H1 (cell line): Measurements from ENCODE around the gene VSTM2B. TPM values are rescaled to one million over a fixed set of nuclear protein-coding genes. Genes with fewer than 3 reads are reported as not detected.

Experiments
- CTCF ChIA-PET: fragments of 300-600 bp; sonication (Branson Sonifier 250); formaldehyde crosslinking; loops from one replicate; lab custom pipeline; 2021; ENCODE audit not compliant: partially characterized antibody; lab: Charles Lee
- POLR2A ChIA-PET: fragments of 300-600 bp; sonication (Branson Sonifier 250); formaldehyde crosslinking; loops from one replicate; lab custom pipeline; 2021; ENCODE audit warnings: inconsistent platforms; ENCODE audit not compliant: partially characterized antibody; lab: Charles Lee
- DNase-seq, 2 experiments: peaks; one replicate each; pipeline versions ENCODE4 v3.0.0 to v3.0.0-alpha.2; 2010 to 2022; ENCODE audit warnings: low spot score in 2 of 2, low read depth in 1 of 2, mixed read lengths in 1 of 2
- FAIRE-seq: peaks from 2 replicates; lab custom pipeline; 2011; peaks lifted over from hg19 to GRCh38; lab: Jason Lieb, UNC
- H2AFZ ChIP-seq: 2 replicates; pipeline ENCODE4 v1.8.1; 2012; ENCODE audit warnings: low read length, inconsistent platforms
- H2AK5ac ChIP-seq: 2 replicates; pipeline ENCODE4 v1.6.1; 2013; ENCODE audit warnings: low read depth, low read length
- H2BK120ac ChIP-seq: replicated peaks from 2 replicates; pipeline ENCODE3; 2013; ENCODE audit warnings: low read depth, low read length, inconsistent platforms
- H2BK12ac ChIP-seq: 2 replicates; pipeline ENCODE4 v1.6.1; 2013; ENCODE audit warnings: low read depth, low read length
- H2BK15ac ChIP-seq: 2 replicates; pipeline ENCODE4 v1.6.1; 2013; ENCODE audit warnings: low read length
- H2BK20ac ChIP-seq: 2 replicates; pipeline ENCODE4 v1.6.1; 2013; ENCODE audit warnings: low read length
- H2BK5ac ChIP-seq: 2 replicates; pipeline ENCODE4 v1.6.1; 2013; ENCODE audit warnings: low read depth, low read length
- H3K14ac ChIP-seq: 2 replicates; pipeline ENCODE4 v1.6.1; 2013; ENCODE audit warnings: inconsistent platforms; ENCODE audit not compliant: insufficient read length
- H3K18ac ChIP-seq: 2 replicates; pipeline ENCODE4 v1.6.1; 2013; ENCODE audit warnings: low read length; ENCODE audit errors: extremely low read depth
- H3K23ac ChIP-seq: 2 replicates; pipeline ENCODE4 v1.6.1; 2013; ENCODE audit warnings: inconsistent platforms; ENCODE audit not compliant: insufficient read length
- H3K23me2 ChIP-seq: 2 replicates; pipeline ENCODE4 v1.6.1; 2013; ENCODE audit warnings: low read depth, low read length
- H3K27ac ChIP-seq: 2 replicates; pipeline ENCODE4 v1.6.1; 2011; ENCODE audit warnings: low read depth, low read length, inconsistent platforms
- H3K27me3 ChIP-seq, 4 experiments: replicated peaks in 1 of 4; 1 replicate in 1 of 4; 2 replicates in 3 of 4; pipeline versions ENCODE4 v1.6.1 to v1.8.1; 2011 to 2013; ENCODE audit warnings: low read length in 3 of 4, mild to moderate bottlenecking in 3 of 4, inconsistent platforms in 2 of 4, mixed read lengths in 2 of 4, moderate library complexity in 1 of 4; ENCODE audit not compliant: control insufficient read depth in 3 of 4, insufficient read depth in 3 of 4; ENCODE audit errors: extremely low read depth in 1 of 4
- H3K36me3 ChIP-seq, 4 experiments: 2 replicates each; pipeline versions ENCODE4 v1.6.1 to v1.8.1; 2011 to 2013; ENCODE audit warnings: mild to moderate bottlenecking in 4 of 4, low read length in 3 of 4, moderate library complexity in 2 of 4, control low read depth in 1 of 4, inconsistent platforms in 1 of 4; ENCODE audit not compliant: insufficient read depth in 4 of 4, control insufficient read depth in 2 of 4
- H3K4ac ChIP-seq: replicated peaks from 2 replicates; pipeline ENCODE3; 2013; ENCODE audit warnings: low read length, low read depth, mixed read lengths, inconsistent platforms; ENCODE audit not compliant: insufficient read length
- H3K4me1 ChIP-seq, 4 experiments: replicated peaks in 1 of 4; 1 replicate in 1 of 4; 2 replicates in 3 of 4; pipeline versions ENCODE4 v1.6.1 to v1.8.1; 2011 to 2013; ENCODE audit warnings: low read length in 3 of 4, inconsistent platforms in 2 of 4, mixed read lengths in 1 of 4; ENCODE audit not compliant: insufficient read depth in 4 of 4, control insufficient read depth in 3 of 4
- H3K4me2 ChIP-seq, 2 experiments: 2 replicates each; pipeline versions ENCODE4 v1.6.1 to v1.8.1; 2011 to 2013; ENCODE audit warnings: low read depth in 2 of 2, low read length in 2 of 2, control low read depth in 1 of 2, inconsistent platforms in 1 of 2, mild to moderate bottlenecking in 1 of 2; ENCODE audit not compliant: insufficient read depth in 1 of 2
- H3K4me3 ChIP-seq, 4 experiments: fragments of 200-600, 300-600 bp in 1 of 4; sonication (generic), shearing (Covaris generic), sonication (Bioruptor Twin) in 1 of 4; 2 replicates each; pipeline versions ENCODE4 v1.5.1 to v1.8.1; 2011 to 2016; ENCODE audit warnings: low read length in 4 of 4, low read depth in 3 of 4, control low read depth in 2 of 4, inconsistent platforms in 2 of 4, mild to moderate bottlenecking in 2 of 4, mixed read lengths in 1 of 4, moderate library complexity in 1 of 4; ENCODE audit not compliant: insufficient read depth in 2 of 4; ENCODE audit errors: extremely low read depth in 1 of 4
- H3K56ac ChIP-seq: replicated peaks from 2 replicates; pipeline ENCODE3; 2013; ENCODE audit warnings: low read depth, mild to moderate bottlenecking, mixed read lengths, low read length, inconsistent platforms; ENCODE audit not compliant: insufficient read length
- H3K79me1 ChIP-seq: 2 replicates; pipeline ENCODE4 v1.6.1; 2013; ENCODE audit warnings: low read depth, low read length, control low read depth
- H3K79me2 ChIP-seq, 2 experiments: 2 replicates each; pipeline versions ENCODE4 v1.6.1 to v1.8.1; 2012 to 2013; ENCODE audit warnings: low read length in 2 of 2, mild to moderate bottlenecking in 2 of 2, inconsistent platforms in 1 of 2; ENCODE audit not compliant: insufficient read depth in 2 of 2, control insufficient read depth in 1 of 2
- H3K9ac ChIP-seq, 4 experiments: replicated peaks in 1 of 4; 1 replicate in 1 of 4; 2 replicates in 3 of 4; pipeline versions ENCODE4 v1.6.1 to v1.8.1; 2011 to 2013; ENCODE audit warnings: low read depth in 3 of 4, low read length in 3 of 4, control low read depth in 2 of 4, mild to moderate bottlenecking in 2 of 4, moderate library complexity in 2 of 4, inconsistent platforms in 1 of 4; ENCODE audit errors: extremely low read depth in 1 of 4
- H3K9me3 ChIP-seq, 2 experiments: 2 replicates each; pipeline versions ENCODE4 v1.6.1 to v1.8.1; 2012 to 2013; ENCODE audit warnings: mild to moderate bottlenecking in 2 of 2, moderate library complexity in 2 of 2, control low read depth in 1 of 2, inconsistent platforms in 1 of 2, low read depth in 1 of 2, low read length in 1 of 2, mixed read lengths in 1 of 2; ENCODE audit not compliant: insufficient read depth in 2 of 2
- H4K20me1 ChIP-seq, 2 experiments: replicated peaks in 1 of 2; 2 replicates each; pipeline versions ENCODE3 to v1.8.1; 2011 to 2013; ENCODE audit warnings: inconsistent platforms in 2 of 2, low read length in 2 of 2, mild to moderate bottlenecking in 1 of 2; ENCODE audit not compliant: insufficient read depth in 2 of 2, control insufficient read depth in 1 of 2
- H4K5ac ChIP-seq: 2 replicates; pipeline ENCODE4 v1.6.1; 2013; ENCODE audit warnings: low read length, low read depth, mixed read lengths, inconsistent platforms; ENCODE audit not compliant: insufficient read length
- H4K8ac ChIP-seq: 2 replicates; pipeline ENCODE4 v1.8.0; 2013; ENCODE audit warnings: mild to moderate bottlenecking, moderate library complexity, low read length, inconsistent platforms; ENCODE audit not compliant: insufficient read depth; ENCODE audit errors: extremely low read depth
- H4K91ac ChIP-seq: replicated peaks from 2 replicates; pipeline ENCODE3; 2013; ENCODE audit warnings: low read length, mixed read lengths, inconsistent platforms; ENCODE audit not compliant: insufficient read length
- CEBPB ChIP-seq: IDR thresholded peaks from 2 replicates; pipeline ENCODE4 v1.6.1; 2012; ENCODE audit warnings: low read depth, low read length
- CTBP2 ChIP-seq: IDR thresholded peaks from 2 replicates; pipeline ENCODE4 v1.7.0; 2011; ENCODE audit warnings: borderline replicate concordance, mild to moderate bottlenecking, moderate library complexity, mixed read lengths, low read length; ENCODE audit not compliant: insufficient read depth, insufficient read length
- KDM4A ChIP-seq: IDR thresholded peaks from one replicate; pipeline ENCODE4 v1.7.1; 2012; ENCODE audit warnings: low read depth, mild to moderate bottlenecking, moderate library complexity, low read length, inconsistent platforms; ENCODE audit not compliant: severe bottlenecking
- NRF1 ChIP-seq: IDR thresholded peaks from 2 replicates; pipeline ENCODE4 v1.6.1; 2011; ENCODE audit warnings: mild to moderate bottlenecking, low read depth, low read length, improper control_type of control experiment
- PHF8 ChIP-seq: fragments of 200-600 bp; sonication (generic); conservative IDR thresholded peaks from 2 replicates; pipeline ENCODE4 v1.7.1; 2012; ENCODE audit warnings: low read depth, mild to moderate bottlenecking, inconsistent platforms, low read length, moderate library complexity
- RBBP5 ChIP-seq: IDR thresholded peaks from 2 replicates; pipeline ENCODE4 v1.7.1; 2012; ENCODE audit warnings: low read depth, mild to moderate bottlenecking, inconsistent platforms, low read length, moderate library complexity, borderline replicate concordance
- SP1 ChIP-seq: IDR thresholded peaks from 2 replicates; pipeline ENCODE4 v1.6.1; 2011; ENCODE audit warnings: low read depth, low read length
- SP2 ChIP-seq: IDR thresholded peaks from 2 replicates; pipeline ENCODE4 v1.6.1; 2012; ENCODE audit warnings: mild to moderate bottlenecking, low read length, inconsistent platforms
- TEAD4 ChIP-seq: IDR thresholded peaks from 2 replicates; pipeline ENCODE4 v1.6.1; 2012; ENCODE audit warnings: low read depth, low read length, inconsistent platforms, mixed read lengths
- WGBS, 2 experiments: shearing (Covaris generic) in 1 of 2; methylation state at CpG; one replicate each; pipeline versions ENCODE4 v1.1.6 to v1.1.7; 2013 to 2015; ENCODE audit warnings: low lambda C conversion rate in 2 of 2, mixed read lengths in 2 of 2, inconsistent platforms in 1 of 2, low coverage in 1 of 2, missing lambda C conversion rate in 1 of 2; ENCODE audit not compliant: insufficient replicate concordance in 2 of 2, insufficient coverage in 1 of 2, insufficient read length in 1 of 2; ENCODE audit errors: extremely low coverage in 1 of 2, missing lambda C conversion rate in 1 of 2; 5-methylcytosine and 5-hydroxymethylcytosine counted together
- polyA plus RNA-seq, 7 experiments: library from polyadenylated mRNA; depleted of rRNA in 3 of 7; stranded (reverse) in 5 of 7; unstranded in 2 of 7; fragments of >200 nt in 5 of 7; fragments of 200-250 nt in 2 of 7; gene quantifications; 1 replicate in 5 of 7; 2 replicates in 1 of 7; 4 replicates in 1 of 7; pipeline versions ENCODE4 v1.2.1 to v1.2.3, GENCODE V29; 2011 to 2013; ENCODE audit warnings: missing spikeins in 2 of 7, mixed read lengths in 2 of 7
- total RNA-seq: library from RNA; stranded (reverse); fragmentation: NEBNext Ultra II Directional; extraction: Animal tissue kit (Norgen Biotek cat#: 25700); gene quantifications from 2 replicates; pipeline ENCODE4 v1.2.1, GENCODE V29; 2021
- TF ChIP-seq, protein P1 (sequence below): IDR thresholded peaks from 2 replicates; pipeline ENCODE4 v1.6.1; 2012; ENCODE audit warnings: inconsistent platforms

The VSTM2B gene
- total and polyA plus RNA-seq, 2 of the 8 experiments (the other 6 are each of a cell fraction or from before 2014, with no cell fraction given) = 0.82 to 1.5 TPM

DNA sequence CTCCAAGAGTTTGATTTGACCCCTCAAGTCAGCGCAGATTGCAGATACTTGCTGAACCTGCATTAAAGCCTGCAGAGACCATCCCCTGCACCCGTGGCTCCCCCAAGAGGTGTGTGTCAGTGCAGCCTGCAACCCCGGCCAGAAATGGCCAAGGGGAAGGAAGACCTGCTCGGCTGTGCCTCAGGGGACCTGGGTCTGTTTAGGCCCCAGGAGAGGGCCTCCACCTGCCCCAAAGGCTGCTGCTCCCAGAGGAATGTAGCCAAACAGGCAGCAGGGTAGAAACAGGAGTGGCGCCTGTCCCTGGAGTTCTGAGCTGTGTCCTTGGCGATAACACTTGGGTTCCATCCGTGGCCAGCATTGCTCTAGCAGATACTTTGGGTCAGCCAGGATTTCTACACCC, 88.3 kb downstream of the VSTM2B start:
- Histone ChIP-seq H2BK120ac (no peak overlapping the region), H3K23me2 (no peaks in the 10 kb centered on the region), H2BK5ac (no peak overlapping the region), H3K79me1 (no peaks in the 10 kb centered on the region), H3K18ac (no peak overlapping the region), H3K27ac (no peak overlapping the region), H4K91ac (no peak overlapping the region), H3K14ac (no peak overlapping the region), H3K79me2 (no peaks in the 10 kb centered on the region), H3K9ac (no peak overlapping the region), H3K4me1 (no peaks in the 10 kb centered on the region; a peak in 2 of 7 replicates), H4K5ac (no peak overlapping the region), H3K9me3 (no peaks in the 10 kb centered on the region), H3K4me2 (no peak overlapping the region), H3K23ac (no peak overlapping the region), H2BK12ac (no peak overlapping the region), H2BK20ac (no peak overlapping the region), H3K4ac (no peak overlapping the region), H3K27me3 (no peaks in the 10 kb centered on the region), H3K56ac (no peak overlapping the region), H2AFZ (no peak overlapping the region), H4K20me1 (peaks cover 0 to 3% of the 10 kb centered on the region in 2 experiments), H2BK15ac (no peak overlapping the region), H4K8ac (no peak overlapping the region), H3K36me3 (peaks cover 6 to 24% (median 16%) of the 10 kb centered on the region in 4 experiments; a peak in 7 of 8 replicates), H2AK5ac (no peak overlapping the region), H3K4me3 (no peak overlapping the region)
- WGBS, 2 experiments = 89% methylated on average over 7 of the region's 7 CpGs; no CpG with 5 or more reads in 1 of the 2 experiments
- ChIA-PET CTCF (interaction anchor here (1.0 to 9.9 kb wide), 5 partner anchors 8 to 146 kb away, joined by 3 to 109 read pairs (median 4); no protein-coding TSS in a partner anchor), POLR2A (no interaction called here)
- FAIRE-seq (no peak), DNase-seq (no peak)
- no peak for TF ChIP-seq SP2
- no peak for TF ChIP-seq PHF8
- no peak for TF ChIP-seq CTBP2
- TF ChIP-seq TEAD4 = no peak
- no peak for TF ChIP-seq NRF1
- TF ChIP-seq, protein P1, sequence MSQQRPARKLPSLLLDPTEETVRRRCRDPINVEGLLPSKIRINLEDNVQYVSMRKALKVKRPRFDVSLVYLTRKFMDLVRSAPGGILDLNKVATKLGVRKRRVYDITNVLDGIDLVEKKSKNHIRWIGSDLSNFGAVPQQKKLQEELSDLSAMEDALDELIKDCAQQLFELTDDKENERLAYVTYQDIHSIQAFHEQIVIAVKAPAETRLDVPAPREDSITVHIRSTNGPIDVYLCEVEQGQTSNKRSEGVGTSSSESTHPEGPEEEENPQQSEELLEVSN = no peak
- TF ChIP-seq CEBPB = no peak
- no peak for TF ChIP-seq KDM4A
- no peak for TF ChIP-seq RBBP5
- TF ChIP-seq SP1 = no peak
